ENCODE measurements around the gene TMEM45A.
"Not testable (repeated sequence)": the region's sequence is repeated elsewhere in the genome, so short reads cannot be mapped to it uniquely, and the experiment has no call there.

The TMEM45A gene, protein sequence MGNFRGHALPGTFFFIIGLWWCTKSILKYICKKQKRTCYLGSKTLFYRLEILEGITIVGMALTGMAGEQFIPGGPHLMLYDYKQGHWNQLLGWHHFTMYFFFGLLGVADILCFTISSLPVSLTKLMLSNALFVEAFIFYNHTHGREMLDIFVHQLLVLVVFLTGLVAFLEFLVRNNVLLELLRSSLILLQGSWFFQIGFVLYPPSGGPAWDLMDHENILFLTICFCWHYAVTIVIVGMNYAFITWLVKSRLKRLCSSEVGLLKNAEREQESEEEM

GRCh38 chr3:100492059-100493006 lies at the start of gene TMEM45A:
TSS of gene TMEM45A (plus strand) at chr3:100492619. CDS start at chr3:100555212, 62,593 bp downstream.
- peak; percentile 79 to 84 for DNase-seq

GRCh38 chr3:100443690-100444089 lies 48.7 kb upstream of the TMEM45A start:
- DNase-seq = no peak

- not testable (repeated sequence) for DNase-seq
Observed at GRCh38 chr3:100447067-100447466, 45.4 kb upstream of the TMEM45A start.

- no peak for DNase-seq
Observed at GRCh38 chr3:100448079-100448478, 44.3 kb upstream of the TMEM45A start.

- DNase-seq = no peak
Observed at GRCh38 chr3:100449214-100449613, 43.2 kb upstream of the TMEM45A start.

DNA sequence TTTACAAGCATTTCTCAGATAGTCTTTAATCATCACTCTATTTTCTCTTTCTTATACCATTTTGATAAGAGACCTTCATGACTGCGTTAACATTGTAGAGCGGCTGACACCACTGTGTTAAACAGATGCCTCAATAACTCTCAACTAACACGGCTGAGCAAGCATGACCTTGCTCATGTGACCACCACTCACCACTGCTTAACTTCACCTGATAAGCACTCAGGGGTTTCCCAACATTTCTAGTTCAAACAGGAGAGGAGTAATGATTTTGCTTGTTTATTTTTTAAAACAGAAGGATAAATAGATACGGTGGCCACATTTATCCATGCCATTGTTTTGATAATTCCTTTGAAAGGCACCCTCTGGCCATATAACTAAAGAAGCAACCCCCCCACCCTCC lies 37.7 kb upstream of the TMEM45A start:
- DNase-seq = no peak

- no peak for DNase-seq
Observed at GRCh38 chr3:100455841-100456550, 36.4 kb upstream of the TMEM45A start.

DNA sequence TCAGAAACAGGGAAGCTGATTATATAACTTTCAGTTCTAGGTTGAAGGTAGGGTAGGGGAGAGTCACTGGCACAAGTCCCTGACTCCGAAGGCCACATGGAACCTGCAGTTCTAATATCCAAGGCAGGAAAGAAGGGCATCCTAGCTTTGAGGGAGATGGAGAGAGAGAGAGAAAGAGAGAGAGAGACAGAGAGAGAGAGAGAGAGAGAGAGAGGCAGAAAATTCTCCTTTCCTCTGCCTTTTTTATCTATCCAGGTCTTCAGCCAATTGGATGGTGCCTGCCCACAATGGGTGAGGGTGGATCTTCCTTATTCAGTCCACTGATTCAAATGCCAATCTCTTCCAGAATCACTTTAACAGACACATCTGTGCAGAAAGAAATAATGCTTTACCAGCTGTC lies 35.7 kb upstream of the TMEM45A start:
- no peak for DNase-seq

DNA sequence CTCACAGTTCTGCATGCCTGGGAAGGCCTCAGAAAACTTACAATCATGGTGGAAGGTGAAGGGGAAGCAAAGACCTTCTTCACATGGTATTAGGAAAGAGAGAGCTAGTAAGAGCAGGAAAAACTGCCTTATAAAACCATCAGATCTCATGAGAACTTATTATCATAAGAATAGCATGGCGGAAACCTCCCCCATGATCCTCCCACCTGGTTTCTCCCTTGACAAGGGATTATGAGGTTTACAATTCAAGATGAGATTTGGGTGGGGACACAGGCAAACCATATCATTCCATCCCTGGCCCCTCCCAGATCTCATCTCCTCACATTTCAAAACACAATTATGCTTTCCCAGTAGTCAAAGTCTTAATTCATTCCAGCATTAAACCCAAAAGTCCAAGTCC lies 34.6 kb upstream of the TMEM45A start:
- DNase-seq = no peak

- no peak for DNase-seq
Observed at GRCh38 chr3:100458814-100459213, 33.6 kb upstream of the TMEM45A start.

GRCh38 chr3:100463002-100463401 lies 29.4 kb upstream of the TMEM45A start:
- DNase-seq = no peak

- DNase-seq = no peak
Observed at GRCh38 chr3:100463646-100464155, 28.7 kb upstream of the TMEM45A start.

DNA sequence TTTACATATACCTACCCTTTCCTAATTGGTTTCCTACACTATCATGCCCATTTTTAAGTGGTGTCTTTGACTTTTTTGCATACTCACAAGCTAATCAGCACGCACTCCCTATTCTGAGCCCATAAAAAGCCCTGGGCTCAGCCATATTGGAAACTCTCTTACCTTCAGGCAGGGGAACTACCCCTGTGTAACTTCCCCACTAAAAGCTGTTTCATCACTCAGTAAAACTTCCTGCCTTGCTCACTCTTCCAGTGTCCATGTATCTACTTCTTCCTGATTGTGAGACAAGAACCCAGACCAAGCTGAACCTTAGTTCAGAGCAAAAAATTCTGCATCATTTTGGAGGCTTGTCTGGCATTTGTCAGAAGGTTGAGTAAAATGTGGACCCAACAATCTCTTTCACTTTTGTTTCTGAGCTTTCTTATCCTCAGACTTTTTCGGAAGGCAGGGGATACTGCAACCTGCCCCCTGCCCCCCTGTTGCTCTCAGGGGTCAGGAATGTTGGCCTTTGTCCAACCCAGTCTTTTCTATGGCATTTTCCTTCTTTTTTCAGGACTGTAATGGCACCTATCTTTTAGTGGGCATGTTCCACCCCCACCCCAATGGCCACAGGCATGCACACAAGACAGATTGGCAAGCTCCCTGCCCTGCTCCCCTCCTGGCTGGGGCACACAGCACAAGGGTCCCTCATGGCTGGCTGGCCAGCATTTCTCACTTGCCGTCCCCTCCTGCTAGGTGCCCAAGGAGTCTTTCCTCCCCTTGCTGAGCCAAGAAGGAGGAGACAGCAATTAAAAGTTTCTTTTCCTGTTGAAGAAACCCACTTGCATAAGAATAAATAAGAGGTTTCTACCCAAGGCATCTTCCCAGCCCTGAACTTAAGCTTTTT lies 26.3 kb upstream of the TMEM45A start:
- DNase-seq = no peak

- no peak for DNase-seq
Observed at GRCh38 chr3:100467133-100467532, 25.3 kb upstream of the TMEM45A start.

GRCh38 chr3:100468676-100469075 lies 23.7 kb upstream of the TMEM45A start:
- no peak for DNase-seq

DNA sequence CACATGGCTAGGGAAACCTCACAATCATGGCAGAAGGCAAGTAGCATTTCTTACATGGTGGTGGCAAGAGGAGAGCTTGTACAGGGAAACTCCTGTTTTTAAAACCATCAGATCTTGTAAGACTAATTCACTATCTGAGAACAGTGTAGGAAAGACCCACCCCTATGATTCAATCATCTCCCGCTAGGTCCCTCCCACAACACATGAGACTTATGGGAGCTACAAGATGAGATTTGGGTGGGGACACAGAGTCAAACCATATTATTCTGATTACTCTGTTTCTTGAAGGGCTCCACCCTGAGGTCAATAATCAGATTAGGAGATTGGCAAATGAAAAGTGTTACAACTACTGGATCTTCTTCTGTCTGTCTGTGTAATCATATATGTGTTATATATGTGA lies 21.5 kb upstream of the TMEM45A start:
- DNase-seq = no peak

DNA sequence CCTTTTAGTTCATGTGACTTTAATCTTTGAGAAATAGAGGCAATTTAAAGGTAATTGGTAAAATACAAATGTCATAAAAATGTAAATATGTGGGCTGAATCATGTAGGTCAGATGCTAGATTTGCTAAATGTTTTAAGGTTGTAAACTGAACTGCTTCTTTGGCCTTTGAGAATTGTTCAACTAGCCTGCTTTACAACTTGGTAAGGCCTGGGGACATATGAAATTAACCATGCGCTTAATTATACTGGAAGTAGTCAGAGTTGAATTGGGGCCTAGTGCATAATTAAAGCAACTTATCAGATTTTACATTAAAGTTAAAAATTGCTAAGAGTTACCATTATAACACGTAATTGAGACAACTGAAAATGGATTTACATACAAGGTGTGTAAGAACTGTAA lies 21.0 kb upstream of the TMEM45A start:
- no peak for DNase-seq

GRCh38 chr3:100477851-100478360 lies 14.5 kb upstream of the TMEM45A start:
- not testable (repeated sequence) for DNase-seq

- not testable (repeated sequence) for DNase-seq
Observed at GRCh38 chr3:100478521-100478920, 13.9 kb upstream of the TMEM45A start.

DNA sequence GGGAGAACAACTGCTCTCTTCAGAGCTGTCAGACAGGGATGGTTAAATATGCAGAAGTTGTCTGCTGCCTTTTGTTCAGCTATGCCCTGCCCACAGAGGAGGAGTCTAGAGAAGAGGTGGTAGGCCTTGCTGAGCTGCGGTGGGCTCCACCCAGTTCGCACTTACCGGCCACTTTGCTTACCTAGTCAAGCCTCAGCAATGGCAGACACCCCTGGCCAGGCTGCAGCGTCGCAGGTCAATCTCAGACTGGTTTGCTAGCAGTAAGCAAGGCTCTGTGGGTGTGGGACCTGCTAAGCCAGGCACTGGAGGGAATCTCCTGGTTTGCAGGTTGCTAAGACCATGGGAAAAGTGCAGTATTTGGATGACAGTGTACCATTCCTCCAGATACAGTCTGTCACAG lies 12.3 kb upstream of the TMEM45A start:
- no peak for DNase-seq

GRCh38 chr3:100482176-100482575 lies 10.2 kb upstream of the TMEM45A start:
- DNase-seq = no peak

DNA sequence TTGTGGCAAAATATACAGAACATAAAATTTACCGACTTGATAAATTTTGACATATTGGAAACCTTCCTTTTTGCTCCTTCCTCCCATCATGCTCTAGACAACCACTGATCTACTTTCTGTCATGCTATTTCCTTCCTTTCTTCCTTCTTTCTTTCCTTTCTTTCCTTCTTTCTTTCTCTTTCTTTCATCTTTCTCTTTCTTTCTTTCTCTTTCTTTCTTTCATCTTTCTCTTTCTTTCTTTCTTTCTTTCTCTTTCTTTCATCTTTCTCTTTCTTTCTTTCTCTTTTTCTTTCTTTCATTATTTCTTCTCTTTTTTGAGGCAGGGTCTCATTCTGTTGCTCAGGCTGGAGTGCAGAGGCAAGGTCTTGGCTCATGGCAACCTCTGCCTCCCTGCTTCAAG lies 8.9 kb upstream of the TMEM45A start:
- no peak for DNase-seq

Data from activated CD4-positive, alpha-beta T cell treated with anti-CD3 and anti-CD28 coated beads, Interleukin-2, amount 50 U/mL, for 48 hours (primary cell).